NB4 (cell line): ENCODE results near the gene OR52A5.
A peak's percentile ranks its signal among the peaks of the same experiment; 100 is the strongest.

Source experiments
- MAX ChIP-seq: IDR thresholded peaks from 2 replicates; pipeline ENCODE4 v1.6.1; 2011; ENCODE audit warnings: low read depth, low read length
- POLR2A ChIP-seq: IDR thresholded peaks from 2 replicates; pipeline ENCODE4 v1.6.1; 2011; ENCODE audit warnings: mild to moderate bottlenecking; ENCODE audit not compliant: insufficient read length; ENCODE audit errors: extremely low read depth
- TF ChIP-seq, protein P1 (sequence below): IDR thresholded peaks from one replicate; pipeline ENCODE4 v1.5.1; 2012; ENCODE audit warnings: low read depth, low read length

DNA sequence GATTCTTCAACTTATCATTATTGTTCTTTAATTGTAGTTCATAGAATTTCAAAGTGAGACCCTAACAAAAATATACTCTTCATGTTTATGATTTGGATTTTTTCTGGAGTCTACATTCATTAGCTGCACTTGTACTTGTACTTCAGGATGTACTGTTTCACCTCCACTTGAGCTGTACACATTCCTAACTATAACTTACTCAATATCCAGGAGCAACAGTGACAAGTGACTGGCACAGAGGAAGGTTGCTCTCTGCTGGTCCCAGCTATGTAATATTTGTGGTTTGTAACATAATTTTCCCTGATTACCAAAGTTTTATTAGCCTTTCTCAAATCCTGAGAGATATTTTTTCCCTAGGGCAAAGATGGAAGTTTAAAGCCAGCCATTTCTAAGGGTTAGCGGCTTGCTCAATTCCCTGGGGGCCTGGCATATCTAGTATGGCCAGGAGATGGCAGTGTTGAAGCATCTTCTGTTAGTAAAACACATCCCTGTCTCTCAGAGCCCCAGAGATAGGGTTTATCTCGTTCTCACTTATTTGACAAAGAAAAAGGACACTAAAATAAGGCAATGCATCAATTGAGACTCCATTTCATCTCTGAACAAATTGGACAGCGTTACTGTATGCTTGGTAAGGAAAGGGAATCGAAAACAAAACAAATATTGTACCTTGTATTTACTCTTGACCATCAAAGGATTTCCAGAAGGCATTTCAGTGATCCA lies 14.2 kb downstream of the OR52A5 start:
- TF ChIP-seq, protein P1, sequence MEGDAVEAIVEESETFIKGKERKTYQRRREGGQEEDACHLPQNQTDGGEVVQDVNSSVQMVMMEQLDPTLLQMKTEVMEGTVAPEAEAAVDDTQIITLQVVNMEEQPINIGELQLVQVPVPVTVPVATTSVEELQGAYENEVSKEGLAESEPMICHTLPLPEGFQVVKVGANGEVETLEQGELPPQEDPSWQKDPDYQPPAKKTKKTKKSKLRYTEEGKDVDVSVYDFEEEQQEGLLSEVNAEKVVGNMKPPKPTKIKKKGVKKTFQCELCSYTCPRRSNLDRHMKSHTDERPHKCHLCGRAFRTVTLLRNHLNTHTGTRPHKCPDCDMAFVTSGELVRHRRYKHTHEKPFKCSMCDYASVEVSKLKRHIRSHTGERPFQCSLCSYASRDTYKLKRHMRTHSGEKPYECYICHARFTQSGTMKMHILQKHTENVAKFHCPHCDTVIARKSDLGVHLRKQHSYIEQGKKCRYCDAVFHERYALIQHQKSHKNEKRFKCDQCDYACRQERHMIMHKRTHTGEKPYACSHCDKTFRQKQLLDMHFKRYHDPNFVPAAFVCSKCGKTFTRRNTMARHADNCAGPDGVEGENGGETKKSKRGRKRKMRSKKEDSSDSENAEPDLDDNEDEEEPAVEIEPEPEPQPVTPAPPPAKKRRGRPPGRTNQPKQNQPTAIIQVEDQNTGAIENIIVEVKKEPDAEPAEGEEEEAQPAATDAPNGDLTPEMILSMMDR = peak; percentile 75
- TF ChIP-seq POLR2A = no peak
- no peak for TF ChIP-seq MAX
